HepG2 (cell line): Measurements from ENCODE around the gene KIAA0319L. TPM values are rescaled to one million over a fixed set of nuclear protein-coding genes. Genes with fewer than 3 reads are reported as not detected.

Experiments
- ATAC-seq: fragments of 200-7000 bp; cut with Tn5 transposase; 3 replicates; pipeline ENCODE4 v1.9.1; 2020; ENCODE audit warnings: mild to moderate bottlenecking, moderate library complexity
- BruUV-seq: library from RNA; stranded (reverse); fragments of 400-500 nt; replicated peaks from 2 replicates; lab custom pipeline; 2021; lab: Mats Ljungman, UMichigan
- CTCF ChIA-PET: fragments of 300-600 bp; formaldehyde crosslinking; extraction: SDS; loops from one replicate; lab custom pipeline; 2021; ENCODE audit warnings: low total read pairs, inconsistent platforms, low intra/inter-chr PET ratio; lab: Yijun Ruan, JAX
- POLR2A ChIA-PET: fragments of 350-600 bp; sonication (Branson Sonifier 250); formaldehyde crosslinking; loops from one replicate; lab custom pipeline; 2020; ENCODE audit warnings: antibody characterized with exemption, inconsistent platforms; lab: Yijun Ruan, JAX
- DNase-seq: peaks from one replicate; pipeline ENCODE4 v3.0.0-alpha.2; 2015; ENCODE audit warnings: low spot score
- FAIRE-seq: peaks from 3 replicates; lab custom pipeline; 2011; peaks lifted over from hg19 to GRCh38; lab: Jason Lieb, UNC
- H2AFZ ChIP-seq: one replicate; pipeline ENCODE4 v1.6.1; 2011; ENCODE audit warnings: low read length, inconsistent platforms
- H3K27ac ChIP-seq: fragments of 300-600 bp; 3 replicates; pipeline ENCODE4 v1.8.0; 2011; ENCODE audit warnings: mixed run types, mild to moderate bottlenecking, mixed read lengths, low read length, inconsistent platforms; ENCODE audit not compliant: insufficient read depth; ENCODE audit errors: extremely low read length
- H3K27me3 ChIP-seq, 2 experiments: fragments of 200-600 bp in 1 of 2; 2 replicates in 1 of 2; 3 replicates in 1 of 2; pipeline versions ENCODE4 v1.6.0 to v1.8.0; 2011; ENCODE audit warnings: low read length in 2 of 2, mild to moderate bottlenecking in 2 of 2, moderate library complexity in 2 of 2, inconsistent platforms in 1 of 2; ENCODE audit not compliant: insufficient read depth in 2 of 2, control insufficient read depth in 1 of 2
- H3K36me3 ChIP-seq, 2 experiments: fragments of 200-600 bp in 1 of 2; replicated peaks in 1 of 2; 2 replicates in 1 of 2; 3 replicates in 1 of 2; pipeline versions ENCODE4 v1.5.1 to v1.8.0; 2011; ENCODE audit warnings: low read length in 2 of 2, inconsistent platforms in 1 of 2; ENCODE audit not compliant: insufficient read depth in 2 of 2, control insufficient read depth in 1 of 2
- H3K4me1 ChIP-seq: 2 replicates; pipeline ENCODE4 v1.5.1; 2012; ENCODE audit warnings: low read length, inconsistent platforms; ENCODE audit not compliant: insufficient read depth
- H3K4me2 ChIP-seq: 2 replicates; pipeline ENCODE4 v1.6.0; 2011; ENCODE audit warnings: low read depth, low read length, inconsistent platforms
- H3K4me3 ChIP-seq, 3 experiments: fragments of 200-600 bp in 1 of 3; sonication (generic), shearing (Covaris generic) in 1 of 3; replicated peaks in 1 of 3; 2 replicates each; pipeline ENCODE4 v1.5.1; 2011 to 2016; ENCODE audit warnings: low read length in 3 of 3, inconsistent platforms in 2 of 3, low read depth in 2 of 3, mild to moderate bottlenecking in 2 of 3, control low read depth in 1 of 3, mixed read lengths in 1 of 3; ENCODE audit not compliant: insufficient read depth in 1 of 3
- H3K79me2 ChIP-seq: one replicate; pipeline ENCODE4 v1.6.1; 2011; ENCODE audit warnings: low read length, inconsistent platforms; ENCODE audit not compliant: insufficient read depth
- H3K9ac ChIP-seq: 2 replicates; pipeline ENCODE4 v1.6.0; 2011; ENCODE audit warnings: mild to moderate bottlenecking, low read depth, low read length, inconsistent platforms; ENCODE audit not compliant: insufficient read depth
- H3K9me3 ChIP-seq: 2 replicates; pipeline ENCODE4 v1.5.1; 2012; ENCODE audit warnings: mild to moderate bottlenecking, low read length
- H4K20me1 ChIP-seq: 2 replicates; pipeline ENCODE4 v1.6.0; 2011; ENCODE audit warnings: inconsistent platforms, mild to moderate bottlenecking, low read length, moderate library complexity; ENCODE audit not compliant: insufficient read depth
- CERS6 ChIP-seq: sonication (generic); formaldehyde crosslinking; IDR thresholded peaks from 2 replicates; pipeline ENCODE4 v1.5.0; 2020; ENCODE audit warnings: missing genetic modification reagents
- HMGA1 ChIP-seq: sonication (generic); formaldehyde crosslinking; conservative IDR thresholded peaks from 2 replicates; pipeline ENCODE4 v1.4.0; 2020; ENCODE audit warnings: missing genetic modification reagents
- IRF2 ChIP-seq: IDR thresholded peaks from 2 replicates; pipeline ENCODE4 v1.6.1; 2018; ENCODE audit warnings: missing genetic modification reagents, missing compliant biosample characterization
- WIZ ChIP-seq: sonication (generic); formaldehyde crosslinking; IDR thresholded peaks from 2 replicates; pipeline ENCODE4 v1.5.1; 2020; ENCODE audit warnings: mild to moderate bottlenecking, missing genetic modification reagents
- ZNF7 ChIP-seq: IDR thresholded peaks from 2 replicates; pipeline ENCODE4 v1.6.1; 2016; ENCODE audit warnings: missing biosample characterization, missing genetic modification reagents
- ZNF703 ChIP-seq: sonication (generic); formaldehyde crosslinking; IDR thresholded peaks from 2 replicates; pipeline ENCODE4 v1.5.1; 2020; ENCODE audit warnings: missing genetic modification reagents, mild to moderate bottlenecking, moderate library complexity, borderline replicate concordance
- in situ Hi-C: cut with HindIII; loops from 2 replicates; pipeline ENCODE4 v1.10.0; 2017; ENCODE audit warnings: low pct_unique_long_range_greater_than_20kb; ENCODE audit not compliant: extremely low pct_ligation_motif_present
- intact Hi-C: fragments of 100-400 bp; cut with micrococcal nuclease; formaldehyde crosslinking; loops from one replicate; pipeline ENCODE4 v1.10.0; 2022; ENCODE audit not compliant: unreplicated experiment
- polyA plus RNA-seq, 8 experiments: library from polyadenylated mRNA; depleted of rRNA in 3 of 8; stranded (reverse) in 7 of 8; unstranded in 1 of 8; fragments of >200 nt; fragmentation: Illumina TruSeq in 4 of 8; extraction: Trizol in 4 of 8; gene quantifications; 2 replicates each; pipeline versions ENCODE4 v1.2.1 to v1.2.3, GENCODE V29; 2011 to 2016; ENCODE audit warnings: low read depth in 4 of 8, missing spikeins in 1 of 8, mixed read lengths in 1 of 8; ENCODE audit not compliant: insufficient read depth in 1 of 8
- total RNA-seq, 5 experiments: library from RNA; depleted of rRNA; stranded (reverse); fragments of >200 nt; fragmentation: Illumina TruSeq; extraction: Trizol; gene quantifications; 2 replicates each; pipeline ENCODE4 v1.2.3, GENCODE V29; 2016; ENCODE audit warnings: low read depth in 1 of 5
- TF ChIP-seq, protein P1 (sequence below): sonication (generic); formaldehyde crosslinking; IDR thresholded peaks from 2 replicates; pipeline ENCODE4 v1.4.0; 2020; ENCODE audit warnings: mild to moderate bottlenecking, missing genetic modification reagents
- TF ChIP-seq, protein P2 (sequence below): sonication (generic); formaldehyde crosslinking; IDR thresholded peaks from 2 replicates; pipeline ENCODE4 v1.5.1; 2020; ENCODE audit warnings: mild to moderate bottlenecking, missing genetic modification reagents, borderline replicate concordance
- TF ChIP-seq, protein P3 (sequence below): IDR thresholded peaks from 2 replicates; pipeline ENCODE4 v1.6.1; 2016; ENCODE audit warnings: low read depth, missing genetic modification reagents, missing compliant biosample characterization

KIAA0319L gene
- total and polyA plus RNA-seq, 2 of the 13 experiments (the other 11 are each of a cell fraction or from before 2014, with no cell fraction given), result 33.4 to 82.6 TPM

DNA sequence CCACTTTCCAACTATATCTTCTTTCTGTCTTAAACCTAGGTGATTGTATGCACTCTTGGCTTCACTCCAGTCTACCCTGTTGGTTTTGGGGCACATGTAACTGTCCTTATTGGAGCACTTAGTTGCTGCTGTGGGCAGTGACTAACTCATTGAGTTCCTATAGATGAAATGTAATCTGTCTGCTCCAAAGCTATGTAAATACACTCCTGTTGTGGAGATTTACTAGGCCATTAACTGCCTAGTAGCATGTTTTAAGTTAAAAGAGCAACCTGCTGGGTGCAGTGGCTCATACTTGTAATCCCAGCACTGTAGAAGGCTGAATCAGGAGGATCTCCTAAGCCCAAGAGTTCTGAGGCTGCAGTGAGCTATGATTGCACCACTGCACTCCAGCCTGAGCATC, 151.1 kb downstream of the KIAA0319L start (continued):
- TF ChIP-seq, protein P1, sequence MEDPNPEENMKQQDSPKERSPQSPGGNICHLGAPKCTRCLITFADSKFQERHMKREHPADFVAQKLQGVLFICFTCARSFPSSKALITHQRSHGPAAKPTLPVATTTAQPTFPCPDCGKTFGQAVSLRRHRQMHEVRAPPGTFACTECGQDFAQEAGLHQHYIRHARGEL, result no peak
- TF ChIP-seq, protein P2, sequence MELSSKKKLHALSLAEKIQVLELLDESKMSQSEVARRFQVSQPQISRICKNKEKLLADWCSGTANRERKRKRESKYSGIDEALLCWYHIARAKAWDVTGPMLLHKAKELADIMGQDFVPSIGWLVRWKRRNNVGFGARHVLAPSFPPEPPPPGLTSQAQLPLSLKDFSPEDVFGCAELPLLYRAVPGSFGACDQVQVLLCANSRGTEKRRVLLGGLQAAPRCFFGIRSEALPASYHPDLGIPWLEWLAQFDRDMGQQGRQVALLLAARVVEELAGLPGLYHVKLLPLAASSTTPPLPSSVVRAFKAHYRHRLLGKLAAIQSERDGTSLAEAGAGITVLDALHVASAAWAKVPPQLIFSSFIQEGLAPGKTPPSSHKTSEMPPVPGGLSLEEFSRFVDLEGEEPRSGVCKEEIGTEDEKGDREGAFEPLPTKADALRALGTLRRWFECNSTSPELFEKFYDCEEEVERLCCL (CRISPR knock-in tag), result no peak
- TF ChIP-seq, protein P3, sequence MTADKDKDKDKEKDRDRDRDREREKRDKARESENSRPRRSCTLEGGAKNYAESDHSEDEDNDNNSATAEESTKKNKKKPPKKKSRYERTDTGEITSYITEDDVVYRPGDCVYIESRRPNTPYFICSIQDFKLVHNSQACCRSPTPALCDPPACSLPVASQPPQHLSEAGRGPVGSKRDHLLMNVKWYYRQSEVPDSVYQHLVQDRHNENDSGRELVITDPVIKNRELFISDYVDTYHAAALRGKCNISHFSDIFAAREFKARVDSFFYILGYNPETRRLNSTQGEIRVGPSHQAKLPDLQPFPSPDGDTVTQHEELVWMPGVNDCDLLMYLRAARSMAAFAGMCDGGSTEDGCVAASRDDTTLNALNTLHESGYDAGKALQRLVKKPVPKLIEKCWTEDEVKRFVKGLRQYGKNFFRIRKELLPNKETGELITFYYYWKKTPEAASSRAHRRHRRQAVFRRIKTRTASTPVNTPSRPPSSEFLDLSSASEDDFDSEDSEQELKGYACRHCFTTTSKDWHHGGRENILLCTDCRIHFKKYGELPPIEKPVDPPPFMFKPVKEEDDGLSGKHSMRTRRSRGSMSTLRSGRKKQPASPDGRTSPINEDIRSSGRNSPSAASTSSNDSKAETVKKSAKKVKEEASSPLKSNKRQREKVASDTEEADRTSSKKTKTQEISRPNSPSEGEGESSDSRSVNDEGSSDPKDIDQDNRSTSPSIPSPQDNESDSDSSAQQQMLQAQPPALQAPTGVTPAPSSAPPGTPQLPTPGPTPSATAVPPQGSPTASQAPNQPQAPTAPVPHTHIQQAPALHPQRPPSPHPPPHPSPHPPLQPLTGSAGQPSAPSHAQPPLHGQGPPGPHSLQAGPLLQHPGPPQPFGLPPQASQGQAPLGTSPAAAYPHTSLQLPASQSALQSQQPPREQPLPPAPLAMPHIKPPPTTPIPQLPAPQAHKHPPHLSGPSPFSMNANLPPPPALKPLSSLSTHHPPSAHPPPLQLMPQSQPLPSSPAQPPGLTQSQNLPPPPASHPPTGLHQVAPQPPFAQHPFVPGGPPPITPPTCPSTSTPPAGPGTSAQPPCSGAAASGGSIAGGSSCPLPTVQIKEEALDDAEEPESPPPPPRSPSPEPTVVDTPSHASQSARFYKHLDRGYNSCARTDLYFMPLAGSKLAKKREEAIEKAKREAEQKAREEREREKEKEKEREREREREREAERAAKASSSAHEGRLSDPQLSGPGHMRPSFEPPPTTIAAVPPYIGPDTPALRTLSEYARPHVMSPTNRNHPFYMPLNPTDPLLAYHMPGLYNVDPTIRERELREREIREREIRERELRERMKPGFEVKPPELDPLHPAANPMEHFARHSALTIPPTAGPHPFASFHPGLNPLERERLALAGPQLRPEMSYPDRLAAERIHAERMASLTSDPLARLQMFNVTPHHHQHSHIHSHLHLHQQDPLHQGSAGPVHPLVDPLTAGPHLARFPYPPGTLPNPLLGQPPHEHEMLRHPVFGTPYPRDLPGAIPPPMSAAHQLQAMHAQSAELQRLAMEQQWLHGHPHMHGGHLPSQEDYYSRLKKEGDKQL (CRISPR knock-in tag), result no peak

GRCh38 chr1:35401049-35401448, 156.2 kb downstream of the KIAA0319L start:
- H3K36me3 ChIP-seq, result peaks cover 9 to 59% of the 10 kb centered on the region in 2 experiments
- CTCF ChIA-PET, result no interaction called here
- intact Hi-C loops, result no loop called here
- no peak overlapping the region for H3K9ac ChIP-seq
- H3K4me2 ChIP-seq, result no peak overlapping the region
- no peak for FAIRE-seq
- TF ChIP-seq CERS6 (CRISPR knock-in tag) (no peak), WIZ (CRISPR knock-in tag) (no peak), ZNF7 (CRISPR knock-in tag) (peak; percentile 90), ZNF703 (CRISPR knock-in tag) (no peak), HMGA1 (CRISPR knock-in tag) (no peak), IRF2 (no peak)
- TF ChIP-seq, all 625 proteins: peak for 1
- no peak overlapping the region for H2AFZ ChIP-seq
- H3K27ac ChIP-seq, result no peak overlapping the region
- H4K20me1 ChIP-seq, result no peaks in the 10 kb centered on the region
- in situ Hi-C loops, result no loop called here
- H3K9me3 ChIP-seq, result no peaks in the 10 kb centered on the region
- H3K4me1 ChIP-seq, result no peaks in the 10 kb centered on the region
- no peaks in the 10 kb centered on the region for H3K27me3 ChIP-seq
- no TSS peak for BruUV-seq
- DNase-seq, result no peak
- no peak for ATAC-seq
- H3K79me2 ChIP-seq, result no peaks in the 10 kb centered on the region
- no peak overlapping the region for H3K4me3 ChIP-seq
- POLR2A ChIA-PET, result no interaction called here
